A204.1 (cell line): ENCODE measurements around the gene LMF1.

Experiments used
- FAIRE-seq: peaks from 2 replicates; lab custom pipeline; 2012; peaks lifted over from hg19 to GRCh38; lab: Jason Lieb, UNC

The LMF1 gene

DNA sequence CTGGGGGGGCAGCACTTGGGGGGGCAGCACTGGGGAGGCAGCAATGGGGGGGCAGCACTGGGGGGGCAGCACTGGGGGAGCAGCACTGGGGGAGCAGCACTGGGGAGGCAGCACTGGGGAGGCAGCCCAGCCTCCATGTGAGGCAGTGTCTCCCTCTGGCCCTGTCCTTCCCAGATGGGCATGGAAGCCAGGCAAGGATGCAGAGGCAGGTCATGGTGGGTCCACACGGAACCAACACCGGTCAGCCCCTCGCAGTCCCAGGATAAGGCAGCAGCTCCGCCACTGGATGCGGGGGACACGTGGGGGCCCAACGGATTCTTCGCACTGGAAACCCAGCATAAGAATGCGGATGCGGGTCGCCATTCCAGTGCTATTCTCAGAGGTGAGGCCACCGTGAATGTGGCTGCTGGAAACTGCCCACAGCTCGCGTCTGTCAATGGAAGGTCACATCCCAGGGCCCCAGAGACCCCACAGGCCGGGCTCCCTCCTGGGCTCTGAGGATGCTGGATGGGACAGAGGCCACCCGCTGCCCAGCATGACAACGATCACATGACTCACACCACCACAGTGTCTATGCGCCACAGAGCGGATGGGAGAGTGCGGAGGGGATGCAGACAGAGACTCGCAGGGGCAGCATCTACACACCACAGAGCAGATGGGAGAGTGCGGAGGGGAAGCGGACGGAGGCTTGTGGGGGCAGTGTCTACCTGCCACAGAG lies 59.0 kb downstream of the LMF1 start:
- FAIRE-seq = no peak

DNA sequence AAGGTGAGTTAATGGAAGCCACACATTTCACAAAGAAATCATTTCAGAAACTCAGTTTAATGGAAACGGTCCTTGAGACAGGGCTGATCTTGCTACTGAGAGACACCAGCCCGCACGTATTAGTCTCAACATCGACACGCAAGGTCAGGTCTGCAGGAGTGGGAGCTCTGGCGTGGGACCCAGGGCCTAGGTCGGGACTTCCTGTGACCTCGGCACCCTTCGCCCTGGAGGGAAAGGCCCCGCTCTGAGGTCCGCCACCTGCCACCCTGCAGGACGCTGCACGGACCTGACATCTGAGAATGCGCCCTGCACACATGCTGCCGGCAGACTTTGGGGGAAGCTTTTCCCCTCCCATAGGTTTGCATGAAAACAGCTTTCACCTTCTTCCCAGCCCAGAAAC lies 59.7 kb downstream of the LMF1 start:
- no peak for FAIRE-seq

DNA sequence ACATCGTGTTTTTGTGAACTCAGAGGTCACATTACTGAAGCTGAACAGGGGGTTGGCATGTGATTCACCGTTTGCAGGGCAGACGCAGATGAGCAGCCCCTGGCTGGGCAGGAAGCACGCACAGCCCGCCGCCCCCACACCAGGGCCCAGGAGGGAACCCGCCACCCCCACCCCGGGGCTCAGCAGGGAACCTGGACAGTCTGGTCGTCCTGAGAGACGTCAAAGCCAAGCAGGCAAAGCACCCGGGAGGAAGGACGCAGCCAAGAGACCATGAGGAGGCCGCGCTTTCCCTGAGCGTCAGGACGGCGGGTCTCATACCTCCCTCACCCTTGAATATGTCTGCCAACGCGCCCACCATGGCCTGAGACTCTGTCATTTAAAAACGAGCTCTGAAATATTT lies 60.6 kb downstream of the LMF1 start:
- FAIRE-seq = no peak

DNA sequence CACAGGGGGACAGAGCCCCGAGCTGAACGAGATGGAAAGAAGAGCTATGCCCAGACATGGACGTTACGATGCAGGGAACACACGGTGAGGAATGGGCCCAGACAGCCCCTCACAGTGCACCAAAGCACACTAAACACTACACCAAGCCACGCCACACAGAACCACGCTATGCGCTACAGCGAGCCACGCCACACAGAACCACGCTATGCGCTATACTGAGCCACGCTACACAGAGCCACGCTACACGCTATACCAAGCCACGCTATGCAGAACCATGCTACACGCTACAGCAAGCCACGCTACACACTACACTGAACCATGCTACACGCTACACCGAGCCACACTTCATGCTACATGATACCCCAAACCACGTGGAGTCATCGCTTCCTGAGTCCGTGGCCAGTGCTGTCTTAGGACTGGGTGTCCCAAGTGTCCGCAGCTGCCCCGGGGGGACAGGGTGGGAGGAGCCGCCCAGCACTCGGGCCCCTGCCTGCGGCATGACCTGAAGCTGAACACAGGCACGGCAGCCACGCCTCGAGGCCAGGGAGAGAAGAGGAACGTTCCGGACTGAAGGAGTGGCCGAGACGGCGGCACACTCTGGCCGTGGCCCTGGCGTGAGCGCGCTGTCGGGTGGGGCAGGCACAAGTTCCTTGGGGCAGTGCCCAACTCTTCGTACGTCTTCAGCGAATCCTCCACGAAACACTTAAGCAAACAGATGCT lies 61.3 kb downstream of the LMF1 start:
- no peak for FAIRE-seq

DNA sequence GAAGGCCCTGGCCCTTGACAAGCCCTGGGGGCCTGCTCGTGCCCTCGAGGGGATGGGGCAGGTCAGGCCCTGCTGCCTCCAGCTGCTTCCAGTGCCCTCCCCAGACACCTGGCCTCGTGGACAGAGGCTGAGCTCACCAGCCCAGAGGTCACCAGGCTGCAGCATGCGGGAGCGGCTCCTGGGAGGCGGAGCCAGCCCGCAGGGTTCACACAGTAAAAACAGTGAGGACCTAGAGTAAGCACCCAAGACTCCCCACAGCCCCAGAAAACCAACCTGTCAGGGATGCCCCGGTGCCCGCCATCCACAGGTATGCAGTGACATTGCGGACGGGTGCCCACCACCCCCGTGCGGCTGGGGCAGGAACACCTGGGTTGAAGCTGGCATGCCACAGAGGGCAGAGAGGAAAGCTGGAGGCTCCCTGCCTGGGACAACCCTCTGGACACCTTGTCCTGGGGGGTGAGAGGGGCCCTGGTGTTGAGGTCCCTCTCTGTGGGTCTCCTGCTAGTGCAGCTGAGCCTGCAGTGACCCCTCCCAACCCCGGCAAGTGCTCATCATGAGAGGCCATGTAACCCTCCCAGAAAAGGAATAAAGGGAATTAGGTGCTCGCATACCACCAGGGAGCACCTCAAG lies 62.1 kb downstream of the LMF1 start:
- no peak for FAIRE-seq

DNA sequence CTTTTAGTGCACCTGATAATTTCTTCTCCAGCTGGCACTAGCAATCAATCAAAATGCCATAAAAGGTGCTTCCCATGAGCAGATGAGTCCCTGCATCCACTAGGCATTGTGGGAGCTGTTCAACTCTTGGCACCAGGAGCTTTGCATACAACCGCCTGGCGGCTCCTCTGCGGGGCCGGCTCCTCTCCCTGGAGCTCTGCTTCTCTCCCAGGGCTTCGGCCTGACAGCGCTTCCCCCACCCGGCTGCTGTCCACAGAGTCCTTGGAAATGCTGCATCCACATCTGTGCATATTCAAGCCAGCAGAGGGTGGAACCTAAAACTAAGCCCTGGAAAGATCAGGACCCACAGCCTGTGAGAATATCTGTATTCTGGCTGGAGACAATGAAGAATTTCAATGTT lies 62.9 kb downstream of the LMF1 start:
- FAIRE-seq = no peak

DNA sequence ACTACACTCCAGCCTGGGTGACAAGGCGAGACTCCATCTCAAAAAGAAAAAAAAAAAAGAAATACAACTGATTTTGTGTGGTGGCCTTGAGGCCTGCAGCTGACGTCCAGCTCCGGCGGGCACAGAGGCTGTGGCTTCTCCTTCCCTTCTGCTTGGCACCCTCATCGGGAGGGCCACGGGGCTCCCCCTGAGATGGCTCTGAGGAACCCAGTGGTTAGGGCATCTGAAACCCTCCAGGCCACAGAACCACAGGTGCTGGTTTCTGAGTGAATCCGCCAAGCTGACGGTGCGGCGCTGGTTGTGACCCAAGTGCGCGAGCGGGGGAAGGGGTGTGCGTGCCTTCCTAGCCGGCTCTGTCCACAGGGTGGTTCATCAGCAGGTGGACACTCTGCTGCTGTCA lies 63.4 kb downstream of the LMF1 start:
- no peak for FAIRE-seq

DNA sequence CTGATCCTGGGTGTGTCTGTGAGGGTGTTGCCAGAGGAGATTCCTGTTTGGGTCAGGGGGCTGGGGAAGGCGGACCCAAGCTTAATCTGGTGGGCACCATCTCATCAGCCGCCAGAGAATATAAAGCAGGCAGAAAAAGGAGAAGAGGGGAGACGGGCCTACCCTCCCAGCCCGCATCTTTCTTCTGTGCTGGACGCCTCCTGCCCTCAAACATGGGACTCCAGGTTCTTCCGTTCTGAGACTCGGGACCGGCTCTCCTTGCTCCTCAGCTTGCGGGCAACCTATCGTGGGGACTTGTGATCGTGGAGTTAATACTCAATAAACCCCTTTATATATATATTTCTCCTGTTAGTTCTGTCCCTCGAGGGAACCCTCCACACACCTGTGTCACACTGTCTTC lies 64.5 kb downstream of the LMF1 start:
- no peak for FAIRE-seq

DNA sequence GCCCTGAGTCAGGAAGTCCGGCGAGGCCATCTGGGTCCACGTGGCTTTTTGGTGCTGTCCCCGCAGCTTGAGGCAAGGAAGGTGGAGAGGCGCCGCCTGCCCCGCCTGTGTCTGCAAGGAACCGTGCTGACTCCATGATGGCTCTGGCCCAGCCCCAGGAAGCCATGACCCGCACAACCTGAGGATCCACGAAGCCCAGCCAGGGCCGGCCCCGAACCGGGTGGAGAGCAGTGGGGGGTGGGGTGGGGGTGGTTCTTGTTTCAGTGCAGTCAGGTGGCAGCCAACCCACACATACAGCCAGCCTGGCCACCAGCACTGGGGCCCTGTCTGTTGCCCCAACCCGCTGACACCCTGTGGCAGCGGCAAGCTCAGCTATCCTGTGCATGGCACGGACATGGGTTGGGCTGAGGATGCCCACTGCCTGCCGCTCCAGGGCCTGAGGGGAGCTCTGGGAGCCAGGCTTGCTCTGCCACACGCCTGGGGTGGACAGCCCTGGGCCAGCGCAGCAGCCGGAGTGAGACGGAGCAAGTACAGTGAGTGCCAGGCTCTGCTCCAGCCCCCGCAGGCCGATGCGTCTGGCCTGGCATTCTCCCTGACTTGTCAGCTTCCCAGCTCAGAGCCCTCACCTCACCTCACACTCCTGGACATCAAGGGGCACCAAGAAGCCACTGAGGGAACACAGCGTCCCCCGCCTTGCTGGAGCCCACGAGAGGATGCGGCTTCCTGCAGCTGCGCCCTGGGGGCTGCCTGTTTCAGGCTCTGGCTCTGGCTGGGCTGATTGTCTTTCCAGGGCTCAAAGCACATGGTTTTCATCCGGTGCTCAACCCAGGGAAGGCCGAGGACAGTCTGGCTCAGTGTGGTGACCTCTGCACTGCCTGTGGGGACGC lies 68.8 kb downstream of the LMF1 start:
- no peak for FAIRE-seq

DNA sequence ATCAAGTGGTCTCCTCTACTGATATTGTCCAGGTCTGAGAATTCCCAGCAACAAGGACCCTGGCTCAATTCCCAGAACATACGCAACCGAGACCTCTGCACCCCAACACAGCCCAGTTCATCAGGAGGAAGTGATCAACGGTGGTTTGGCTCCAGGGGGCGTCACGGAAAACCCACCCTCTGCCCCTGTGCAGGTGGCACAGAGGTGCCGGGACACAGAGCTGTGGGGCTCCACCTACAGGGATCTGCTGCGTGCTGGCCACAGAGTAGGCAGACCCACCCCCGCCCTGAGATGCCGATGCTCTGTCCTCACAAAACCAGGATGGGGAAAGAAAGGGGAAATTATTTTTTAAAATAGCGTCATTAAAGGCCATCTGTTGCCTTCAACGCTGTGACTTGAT lies 69.6 kb downstream of the LMF1 start:
- FAIRE-seq = no peak

DNA sequence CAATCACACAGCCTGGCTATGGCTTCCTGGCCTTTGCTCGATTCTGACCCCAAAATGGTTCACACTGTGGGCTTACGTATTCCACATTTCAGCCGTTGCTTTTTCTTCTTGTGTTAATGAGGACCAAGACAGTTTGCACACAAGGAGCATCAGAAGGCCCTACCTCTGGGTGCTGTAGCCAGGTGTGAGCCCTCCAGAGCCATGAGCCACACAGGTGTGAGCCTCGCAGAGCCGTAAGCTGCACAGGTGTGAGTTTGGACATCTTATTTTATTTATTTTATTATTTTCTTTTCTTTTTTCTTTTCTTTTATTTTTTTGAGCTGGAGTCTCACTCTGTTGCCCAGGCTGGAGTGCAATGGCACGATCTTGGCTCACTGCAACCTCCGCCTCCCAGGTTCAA lies 70.6 kb downstream of the LMF1 start:
- FAIRE-seq = no peak

DNA sequence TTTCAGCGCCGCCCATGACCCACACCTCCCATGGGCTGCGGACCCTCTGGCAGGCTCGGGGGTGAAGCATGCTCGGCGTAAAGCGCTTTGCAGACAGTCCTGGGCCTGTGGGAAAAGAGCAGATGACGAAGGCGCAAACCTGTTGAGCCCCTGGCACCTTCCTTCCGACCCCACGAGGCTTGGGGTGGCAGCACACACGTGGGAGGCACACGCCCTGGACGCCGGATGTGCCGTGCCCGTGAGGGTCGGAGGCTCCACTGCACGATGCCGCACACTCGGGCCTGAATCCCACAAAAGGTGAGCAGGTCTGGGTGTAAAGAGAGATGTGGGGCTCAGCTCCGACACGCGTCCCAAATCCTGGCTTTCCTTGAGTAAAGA lies 71.1 kb downstream of the LMF1 start:
- no peak for FAIRE-seq

DNA sequence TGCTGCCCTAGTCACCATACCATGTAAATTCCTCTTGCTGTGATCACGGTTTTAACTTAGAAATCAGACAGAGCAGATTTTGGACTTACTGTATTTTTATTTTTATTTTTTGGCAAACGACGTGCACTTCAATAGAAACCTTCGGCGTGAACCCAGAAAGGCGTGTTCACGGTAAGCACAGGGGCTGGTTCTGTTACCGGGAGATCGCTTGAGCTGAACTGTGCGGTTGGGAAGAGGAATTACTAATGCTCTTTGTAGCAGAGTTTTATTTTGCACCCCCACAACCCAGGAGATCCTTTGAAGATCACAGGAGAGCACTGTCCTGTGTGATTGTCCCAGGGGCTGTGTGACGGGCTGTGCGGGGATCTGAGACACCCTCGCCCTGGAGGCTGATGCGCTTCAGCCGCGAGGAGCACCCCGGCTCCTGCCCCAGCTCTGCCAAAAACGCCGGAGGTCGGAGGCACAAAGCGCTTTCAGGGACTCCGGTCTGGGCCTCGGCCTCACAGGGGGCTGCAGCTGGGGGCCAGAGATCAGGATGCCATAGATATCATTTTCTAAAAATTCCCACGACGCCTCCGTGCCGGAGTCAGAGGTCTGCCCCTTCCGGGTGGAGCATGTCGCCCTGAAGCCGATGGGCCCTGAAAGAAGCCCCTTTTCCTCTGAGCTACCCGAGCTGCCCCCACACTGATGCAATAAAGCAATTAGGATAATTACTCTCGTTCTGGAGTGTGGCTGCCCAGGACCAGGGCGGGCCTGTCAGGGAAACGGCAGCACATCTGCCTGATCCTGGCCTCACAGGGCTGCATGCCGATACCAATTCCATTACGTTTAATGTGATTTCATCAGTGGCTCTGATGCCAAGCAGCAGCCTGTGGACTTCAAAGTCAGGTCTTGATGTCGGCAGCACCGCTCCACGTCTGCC lies 71.8 kb downstream of the LMF1 start:
- no peak for FAIRE-seq

DNA sequence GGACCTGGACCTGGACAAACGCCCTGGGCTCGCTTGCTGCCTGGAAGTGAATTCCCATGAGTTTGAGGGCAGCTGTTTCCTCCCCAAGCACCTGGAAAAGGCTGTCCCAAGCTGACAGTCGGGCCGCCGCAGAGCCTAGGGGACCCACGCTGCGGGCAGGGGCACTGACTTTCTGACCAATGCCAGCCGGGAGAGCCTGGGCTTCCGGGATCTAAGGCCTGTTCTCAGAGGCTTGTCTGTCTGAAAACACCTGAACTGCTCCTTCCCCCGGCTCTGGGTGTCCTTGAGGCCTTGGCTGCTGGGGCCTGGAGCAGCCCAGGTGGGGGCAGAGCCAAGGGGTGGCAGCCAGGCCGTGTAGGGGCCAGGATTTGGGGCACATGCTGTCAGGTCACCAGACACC lies 72.6 kb downstream of the LMF1 start:
- FAIRE-seq = no peak

DNA sequence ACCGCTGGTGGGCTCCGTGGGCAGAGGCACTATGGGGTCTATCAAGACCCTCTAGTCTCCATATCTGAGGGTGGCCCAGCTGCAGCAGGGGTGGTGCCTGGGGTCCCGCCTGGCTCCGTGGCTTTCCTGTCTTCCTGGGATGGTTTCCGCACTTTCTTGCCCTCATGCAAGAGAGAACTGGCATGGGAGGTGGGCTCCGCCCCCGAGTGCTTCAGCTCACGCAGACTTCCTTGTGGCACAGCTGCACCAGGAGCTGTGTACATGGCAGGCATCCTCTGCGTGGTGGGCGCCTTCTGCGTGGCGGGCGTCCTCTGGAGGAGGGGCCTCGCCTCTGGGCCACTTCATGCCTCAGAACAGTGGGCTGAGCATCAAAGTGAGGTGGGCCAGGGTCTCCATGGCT lies 73.1 kb downstream of the LMF1 start:
- no peak for FAIRE-seq

DNA sequence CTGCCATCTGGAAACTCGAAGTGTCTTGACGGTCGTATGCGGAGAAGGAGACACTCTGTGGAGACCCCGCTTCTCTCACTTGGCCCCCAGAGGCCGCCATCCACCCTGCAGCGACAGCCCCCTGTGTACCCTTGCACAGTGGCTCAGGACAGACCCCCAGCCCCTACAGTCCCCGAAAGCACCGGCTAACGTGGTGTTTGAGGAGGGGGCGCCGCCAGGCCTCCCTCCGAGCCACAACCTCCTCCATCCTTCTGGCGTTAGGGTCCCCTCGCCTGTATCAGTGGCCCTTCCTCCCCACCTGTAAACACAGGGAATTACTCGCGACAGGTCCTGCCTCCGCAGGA lies 73.6 kb downstream of the LMF1 start:
- FAIRE-seq = no peak

DNA sequence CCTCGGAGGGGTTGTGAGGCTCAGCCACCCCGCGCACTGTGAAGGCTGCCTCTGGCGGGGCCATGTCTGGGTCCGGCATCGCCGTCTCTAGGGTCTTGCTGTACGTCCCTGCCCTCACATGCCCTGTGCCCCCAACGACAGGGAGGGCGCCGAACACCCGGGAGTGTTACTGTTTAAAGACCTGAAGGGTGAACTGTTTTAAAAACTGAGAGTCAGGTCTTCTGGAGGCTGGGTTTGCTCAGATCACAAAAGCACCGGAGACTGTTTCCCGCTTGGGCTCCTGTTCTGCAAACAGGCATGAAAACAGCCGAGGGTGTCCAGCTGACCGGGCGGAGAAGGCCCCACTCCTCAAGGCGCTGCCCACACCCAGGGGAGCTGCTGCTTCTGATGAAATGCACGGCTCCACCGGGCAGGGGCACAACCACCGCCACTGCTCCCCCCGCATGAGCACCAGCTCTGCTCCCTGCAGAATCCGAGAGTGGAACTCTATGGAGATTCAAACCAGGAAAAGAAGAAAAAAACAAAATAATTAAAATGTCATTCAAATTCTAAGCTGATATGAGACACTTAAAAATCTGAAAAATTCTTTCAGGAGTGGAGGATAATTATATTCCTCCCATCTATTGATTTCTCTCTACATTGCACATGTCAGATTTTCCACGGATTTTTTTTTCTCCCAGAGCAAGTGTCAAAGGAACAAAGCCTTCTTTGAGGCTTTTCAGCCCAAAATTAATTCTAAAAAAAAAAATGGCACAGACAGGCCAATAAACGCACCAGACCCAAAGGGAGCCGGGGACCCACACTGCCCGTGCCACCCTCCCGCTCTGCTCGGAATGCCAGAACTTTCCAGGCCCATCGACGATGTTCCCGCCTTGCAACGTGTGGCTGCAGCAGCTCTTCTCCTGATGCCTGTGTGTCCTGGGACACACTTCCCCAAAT lies 74.3 kb downstream of the LMF1 start:
- no peak for FAIRE-seq

DNA sequence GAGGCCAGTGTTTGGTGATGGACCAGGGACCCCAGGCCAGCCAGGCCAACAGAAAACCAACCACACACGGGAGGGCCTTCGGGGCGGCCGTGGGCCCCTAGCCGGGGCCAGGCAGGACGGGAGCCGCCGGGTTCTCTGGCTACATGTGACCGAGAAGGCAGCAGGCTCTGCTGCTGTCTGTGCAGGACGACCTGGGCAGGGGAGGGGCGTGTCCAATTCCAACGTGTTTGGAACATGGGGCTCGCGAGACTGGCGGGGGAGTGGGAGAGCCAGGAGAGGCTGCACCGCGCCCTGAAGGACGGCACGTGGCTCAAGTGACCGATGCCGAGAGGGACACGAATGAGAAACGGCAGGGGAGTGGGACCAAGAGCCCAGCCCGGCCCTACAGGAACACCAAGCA lies 75.4 kb downstream of the LMF1 start:
- no peak for FAIRE-seq

DNA sequence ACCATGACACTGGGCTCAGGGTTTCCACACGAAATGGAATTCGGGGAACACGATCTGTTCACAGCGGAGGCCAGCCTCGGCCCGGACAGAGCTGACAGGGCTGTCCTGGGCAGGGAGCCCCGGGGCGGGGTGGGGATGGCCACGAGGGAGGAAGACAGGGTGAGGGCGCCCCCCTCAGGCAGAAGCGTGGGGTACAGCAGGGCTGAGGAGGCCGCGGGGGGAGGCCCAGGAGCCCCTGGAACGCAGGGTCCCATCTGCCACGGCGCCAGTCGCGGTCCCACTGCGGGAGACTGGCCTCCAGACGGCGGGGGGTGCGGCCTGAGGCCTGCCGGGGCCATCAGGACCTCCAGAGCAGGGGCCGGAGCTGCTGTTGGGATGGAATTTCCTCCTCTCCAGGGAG lies 75.9 kb downstream of the LMF1 start:
- no peak for FAIRE-seq

DNA sequence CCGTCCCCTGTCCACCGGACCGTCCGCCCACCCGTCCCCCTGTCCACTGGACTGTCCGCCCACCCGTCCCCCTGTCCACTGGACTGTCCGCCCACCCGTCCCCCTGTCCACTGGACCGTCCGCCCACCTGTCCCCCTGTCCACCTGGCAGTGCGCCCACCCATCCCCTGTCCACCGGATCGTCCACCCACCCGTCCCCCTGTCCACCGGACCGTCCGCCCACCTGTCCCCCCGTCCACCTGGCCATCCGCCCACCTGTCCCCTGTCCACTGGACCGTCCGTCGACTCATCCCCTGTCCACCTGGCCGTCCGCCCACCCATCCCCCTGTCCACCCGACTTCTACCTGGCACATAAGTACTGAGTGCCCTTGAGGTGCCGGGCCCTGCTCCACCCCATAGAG lies 76.6 kb downstream of the LMF1 start:
- no peak for FAIRE-seq

DNA sequence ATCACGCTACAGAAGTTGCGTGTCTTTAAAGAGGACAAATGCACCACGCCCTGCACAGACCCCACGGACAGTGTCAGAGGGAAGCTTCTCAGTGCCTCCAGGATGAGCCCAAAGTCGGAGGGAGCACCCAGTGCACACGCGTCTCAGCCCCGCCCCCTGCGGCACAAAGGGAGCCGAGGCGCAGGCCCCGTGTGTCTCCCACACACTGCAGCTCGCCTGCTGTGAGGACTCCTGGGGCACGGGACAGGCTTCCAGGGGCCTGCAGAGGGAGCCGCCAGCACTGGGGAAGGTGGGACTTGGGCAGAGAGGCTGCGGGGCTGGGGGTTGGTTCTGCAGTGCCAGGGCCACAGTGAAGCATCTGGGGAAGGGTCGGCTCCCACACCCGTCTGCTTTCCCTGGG lies 77.4 kb downstream of the LMF1 start:
- FAIRE-seq = no peak
